ENCODE data around the gene SLC7A8. TPM values are rescaled to one million over a fixed set of nuclear protein-coding genes. Genes with fewer than 3 reads are reported as not detected.

SLC7A8 gene
- total RNA-seq, 1 experiment from 2014 or later: 77.9 TPM

DNA sequence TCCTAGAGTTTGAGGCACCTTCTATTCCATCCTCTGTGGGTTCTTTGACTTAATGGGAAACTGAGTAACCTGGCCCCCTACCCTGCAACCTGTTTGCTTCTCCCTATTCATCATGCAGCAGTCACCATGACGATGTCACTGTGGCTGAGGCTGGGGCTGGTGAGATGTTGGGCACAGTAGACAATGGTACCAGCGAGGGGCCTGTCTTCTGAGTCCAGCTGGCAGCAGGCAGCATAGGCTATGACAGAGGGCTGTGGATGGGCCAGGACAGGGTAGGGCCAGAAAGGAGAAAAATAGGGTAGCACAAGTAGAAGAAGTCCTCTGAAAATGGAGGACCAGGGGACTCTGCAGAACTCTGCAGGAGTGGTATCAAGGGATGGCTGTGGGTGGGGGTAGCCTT, 80.7 kb downstream of the SLC7A8 start:
- no peak overlapping the region for H2BK5ac ChIP-seq (ENCODE audit: insufficient read length, low read length)
- no peaks in the 10 kb centered on the region for H3K79me1 ChIP-seq (ENCODE audit: insufficient read depth, low read depth, low read length, poor library complexity, severe bottlenecking)
- no peak overlapping the region for H3T11ph ChIP-seq (ENCODE audit: low read length)
- no peak overlapping the region for H2BK120ac ChIP-seq (ENCODE audit: low read depth, low read length, poor library complexity, severe bottlenecking)
- no peak overlapping the region for H3K9ac ChIP-seq (ENCODE audit: extremely low read depth, insufficient read length, low read length)
- H3K79me2 ChIP-seq (ENCODE audit: insufficient read depth, low read length): peaks cover under 1% of the 10 kb centered on the region; the same call in 1 of the 2 replicates
- no peak overlapping the region for H2BK20ac ChIP-seq (ENCODE audit: low read depth, low read length, poor library complexity, severe bottlenecking)
- Mint-ChIP-seq H3K4me3 (no peak overlapping the region), H3K4me1 (peaks cover 45 to 58% of the 10 kb centered on the region in 2 experiments), H3K9me3 (no peaks in the 10 kb centered on the region), H3K27ac (no peak overlapping the region), H3K27me3 (ENCODE audit: low read depth) (peaks cover 27% of the 10 kb centered on the region), H3K36me3 (ENCODE audit: insufficient read depth in 1 of 3, low read depth in 3 of 3) (peaks cover 4 to 14% (median 12%) of the 10 kb centered on the region in 3 experiments; a peak in 6 of 7 replicates)
- no peak overlapping the region for H2BK15ac ChIP-seq (ENCODE audit: low read depth, low read length)
- no peak for TF ChIP-seq CTCF (conservative IDR thresholded peaks at IDR 0.05)
- no peak overlapping the region for H4K5ac ChIP-seq (ENCODE audit: insufficient read length, low read depth, low read length)
- no peak overlapping the region for H2AFZ ChIP-seq (ENCODE audit: low read length)
- H3K4me1 ChIP-seq (ENCODE audit: insufficient read depth, low read length): no peaks in the 10 kb centered on the region; the same call in 1 of the 2 replicates
- DNase-seq: no peak
- no peak overlapping the region for H2BK12ac ChIP-seq (ENCODE audit: insufficient read length, low read depth, low read length)
- no peak overlapping the region for H3K27ac ChIP-seq (ENCODE audit: insufficient read length, low read depth, low read length)
- no peaks in the 10 kb centered on the region for H3K9me3 ChIP-seq (ENCODE audit: control insufficient read depth, low read depth, low read length)
- H2AK5ac ChIP-seq (ENCODE audit: insufficient read length, low read length): no peak overlapping the region
- no peak overlapping the region for H4K91ac ChIP-seq (ENCODE audit: insufficient read length, low read depth, low read length)
- no peaks in the 10 kb centered on the region for H3K23me2 ChIP-seq (ENCODE audit: insufficient read length, low read depth, low read length, poor library complexity, severe bottlenecking)
- no peak overlapping the region for H3K14ac ChIP-seq (ENCODE audit: insufficient read depth, low read length)
- H4K20me1 ChIP-seq (ENCODE audit: control insufficient read depth, insufficient read depth, insufficient read length): no peaks in the 10 kb centered on the region
- no peak overlapping the region for H3K56ac ChIP-seq (ENCODE audit: insufficient read length, low read depth, low read length)
- no CpG with 5 or more reads among the region's 2 CpGs for WGBS (ENCODE audit: extremely low coverage, insufficient read length, low lambda C conversion rate)
- H4K8ac ChIP-seq (replicated peaks; ENCODE audit: insufficient read length, low read depth, low read length): no peak overlapping the region
- H3K18ac ChIP-seq (ENCODE audit: insufficient read length, low read depth, low read length): no peak overlapping the region
- no peaks in the 10 kb centered on the region for H3K27me3 ChIP-seq (ENCODE audit: insufficient read depth, low read length)
- no peak overlapping the region for H3K4ac ChIP-seq (ENCODE audit: low read depth, low read length)
- H3K4me2 ChIP-seq (ENCODE audit: insufficient read depth, insufficient read length, low read length): no peak overlapping the region
- H3K23ac ChIP-seq (ENCODE audit: insufficient read length, low read depth, low read length): no peak overlapping the region

All from H9 (cell line).